Left colon (tissue), 2 donors: Measurements from ENCODE around the gene ATXN10. TPM values are rescaled to one million over a fixed set of nuclear protein-coding genes. Genes with fewer than 3 reads are reported as not detected.

ENCODE experiments used
- ATAC-seq: fragments of 200-7000 bp; cut with Tn5 transposase; one replicate; pipeline ENCODE4 v1.9.1; 2020; ENCODE audit warnings: mild to moderate bottlenecking, moderate library complexity
- DNase-seq, 2 donors: peaks; one replicate each; pipeline ENCODE4 v3.0.0-alpha.2; 2020
- intact Hi-C, 2 donors: fragments of 100-400 bp; cut with DNase I in 1 of 2; cut with micrococcal nuclease in 1 of 2; formaldehyde crosslinking; loops; one replicate each; pipeline versions ENCODE4 v1.11.2 to v1.14.0; 2022; cut with DNase I, micrococcal nuclease
- total RNA-seq, 2 donors: library from RNA; stranded (reverse); fragmentation: NEBNext Ultra II Directional; extraction: Animal tissue kit (Norgen Biotek cat#: 25700); gene quantifications; one replicate each; pipeline ENCODE4 v1.2.1, GENCODE V29; 2021
- donor health status: DM: no; HTN: no; CAD: no.
- donor health status: DM: yes; HTN: yes; CAD: no.

ATXN10 gene
- total RNA-seq, 2 donors from 2014 or later, result 65.6 to 69.9 TPM

DNA sequence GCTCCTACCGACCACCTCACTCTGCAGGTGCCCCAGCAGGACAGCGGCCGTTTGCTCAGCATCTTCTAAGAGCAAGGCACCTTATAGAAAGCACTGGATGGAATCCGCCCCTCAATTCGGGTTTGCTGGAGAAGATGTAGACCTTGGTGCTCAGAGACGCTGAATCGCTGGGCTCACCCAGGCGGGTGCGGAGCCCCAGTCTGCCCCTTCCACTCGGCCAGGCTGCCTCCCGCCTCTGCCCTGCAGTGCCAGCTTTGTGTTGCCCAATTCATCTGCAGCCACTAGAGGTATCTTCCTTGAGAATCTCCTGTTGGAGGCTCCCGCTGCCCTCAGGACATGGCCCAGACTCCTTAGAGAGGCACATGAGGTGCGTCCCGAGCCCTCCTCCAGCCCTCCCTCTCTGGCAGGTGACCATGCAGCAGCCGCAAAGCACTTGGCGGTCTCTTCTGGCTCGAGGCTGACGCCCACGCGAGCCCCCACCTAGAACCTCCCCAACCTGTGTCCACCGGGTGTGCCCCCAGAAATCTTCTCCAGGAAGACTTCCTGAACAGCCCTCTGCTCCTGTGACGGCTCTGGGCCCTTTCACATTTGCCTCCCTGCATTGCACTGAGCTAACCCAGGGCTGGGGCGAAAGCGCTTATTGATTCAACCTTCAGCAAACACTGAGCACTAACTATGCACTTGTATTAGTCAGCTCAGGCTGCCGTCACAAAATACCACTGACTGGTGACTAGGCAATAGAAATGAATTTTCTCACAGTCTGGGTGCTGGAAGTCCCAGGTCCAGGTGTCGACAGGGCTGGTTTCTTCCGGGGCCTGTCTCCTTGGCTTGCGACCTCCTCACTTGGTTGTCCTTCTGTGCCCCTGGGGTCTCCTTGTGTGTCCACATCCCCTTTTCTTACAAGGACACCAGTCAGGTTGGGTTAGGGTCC is 187.9 kb downstream of the ATXN10 start:
- ATAC-seq (no peak), DNase-seq (no peak)
- intact Hi-C loops, result loop anchor here in 1 of 2 donors (10.0 kb wide), 1 partner anchor 215 kb away; no protein-coding TSS in a partner anchor

GRCh38 chr22:45860201-45860600 is 188.6 kb downstream of the ATXN10 start:
- ATAC-seq, result no peak
- no peak for DNase-seq
- intact Hi-C loops, result loop anchor here in 1 of 2 donors (10.0 kb wide), 1 partner anchor 215 kb away; no protein-coding TSS in a partner anchor

- intact Hi-C loops, result loop anchor here in 1 of 2 donors (10.0 kb wide), 1 partner anchor 216 kb away; no protein-coding TSS in a partner anchor
- DNase-seq (no peak), ATAC-seq (no peak)
Measured at GRCh38 chr22:45861259-45861658, 189.6 kb downstream of the ATXN10 start.

DNA sequence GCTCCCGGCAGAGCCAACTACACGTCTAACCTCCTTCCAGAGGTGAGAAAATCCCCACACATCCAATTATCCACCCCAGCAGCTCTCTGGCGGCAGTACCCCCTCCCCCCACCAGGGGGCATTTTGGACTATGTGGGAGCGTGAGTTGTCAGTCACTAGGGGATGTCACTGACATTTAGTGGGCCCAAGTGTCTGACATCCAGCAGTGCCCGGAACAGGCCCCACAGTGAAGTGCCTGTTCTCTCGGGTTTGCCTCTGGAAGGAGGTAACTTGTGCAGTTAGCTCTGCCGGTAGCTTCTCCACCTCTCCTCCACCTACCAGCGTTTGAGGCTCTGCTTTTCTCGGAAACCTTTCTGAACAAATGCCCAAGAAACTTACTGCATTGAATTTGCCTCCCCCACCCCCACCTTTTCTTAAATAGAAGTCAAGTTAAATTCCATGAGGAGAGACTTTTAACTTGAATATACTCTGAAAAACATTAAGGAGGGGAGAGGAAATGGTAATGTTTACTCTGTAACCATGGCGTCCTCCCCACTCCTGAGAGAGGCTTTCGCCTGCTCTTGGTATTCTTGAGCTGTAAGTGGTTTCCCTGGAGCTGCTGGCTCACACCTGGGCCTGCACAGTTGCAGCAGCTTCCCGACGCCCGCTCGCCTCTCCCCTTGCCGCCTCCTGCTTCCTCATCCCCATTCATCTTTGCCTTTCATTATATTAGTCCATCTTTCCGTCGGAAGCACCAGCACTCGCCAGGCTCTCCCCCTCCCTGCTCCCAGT is 192.5 kb downstream of the ATXN10 start:
- ATAC-seq, result peak; percentile 68
- intact Hi-C loops, result loop anchor here in 1 of 2 donors (10.0 kb wide), 1 partner anchor 219 kb away; no protein-coding TSS in a partner anchor
- DNase-seq, result peak in 1 of 2 donors; percentile 78

DNA sequence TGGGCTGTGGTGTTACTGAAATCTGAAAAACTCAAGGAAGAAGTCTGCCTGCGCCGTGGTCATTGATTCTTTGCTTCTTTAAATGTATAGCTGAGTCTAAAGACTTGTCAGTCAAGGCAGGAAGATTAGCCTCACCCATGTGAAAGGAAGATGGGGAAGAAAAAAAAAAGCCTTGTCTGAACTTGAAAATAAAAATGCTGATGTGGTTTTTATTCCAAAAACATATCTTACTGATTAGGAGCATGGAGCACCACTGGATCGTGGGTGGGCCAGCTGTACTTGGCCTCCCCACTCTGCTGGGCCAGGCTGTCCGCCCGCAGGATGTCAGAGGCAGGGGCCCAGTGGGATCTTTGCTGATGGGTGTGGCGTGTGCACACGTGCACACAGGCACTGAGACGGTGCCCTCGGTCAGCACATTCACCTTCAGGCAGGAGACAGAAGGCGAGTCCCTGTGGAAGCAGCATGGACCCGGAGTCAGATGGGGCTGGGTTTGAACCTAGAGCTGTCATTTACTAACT is 193.4 kb downstream of the ATXN10 start:
- DNase-seq (no peak), ATAC-seq (no peak)
- intact Hi-C loops, result loop anchor here in 1 of 2 donors (10.0 kb wide), 1 partner anchor 220 kb away; no protein-coding TSS in a partner anchor

GRCh38 chr22:45865561-45866125 is 194.0 kb downstream of the ATXN10 start:
- ATAC-seq (no peak), DNase-seq (no peak)
- intact Hi-C loops, result loop anchor here in 1 of 2 donors (10.0 kb wide), 1 partner anchor 221 kb away; no protein-coding TSS in a partner anchor

- intact Hi-C loops, result loop anchor here in 1 of 2 donors (10.0 kb wide), 1 partner anchor 221 kb away; no protein-coding TSS in a partner anchor
- no peak for ATAC-seq
- DNase-seq, result no peak
Measured at GRCh38 chr22:45866126-45866645, 194.6 kb downstream of the ATXN10 start.

- no peak for ATAC-seq
- intact Hi-C loops, result loop anchor here in 1 of 2 donors (10.0 kb wide), 1 partner anchor 222 kb away; no protein-coding TSS in a partner anchor
- no peak for DNase-seq
Measured at GRCh38 chr22:45866646-45867117, 195.0 kb downstream of the ATXN10 start.

DNA sequence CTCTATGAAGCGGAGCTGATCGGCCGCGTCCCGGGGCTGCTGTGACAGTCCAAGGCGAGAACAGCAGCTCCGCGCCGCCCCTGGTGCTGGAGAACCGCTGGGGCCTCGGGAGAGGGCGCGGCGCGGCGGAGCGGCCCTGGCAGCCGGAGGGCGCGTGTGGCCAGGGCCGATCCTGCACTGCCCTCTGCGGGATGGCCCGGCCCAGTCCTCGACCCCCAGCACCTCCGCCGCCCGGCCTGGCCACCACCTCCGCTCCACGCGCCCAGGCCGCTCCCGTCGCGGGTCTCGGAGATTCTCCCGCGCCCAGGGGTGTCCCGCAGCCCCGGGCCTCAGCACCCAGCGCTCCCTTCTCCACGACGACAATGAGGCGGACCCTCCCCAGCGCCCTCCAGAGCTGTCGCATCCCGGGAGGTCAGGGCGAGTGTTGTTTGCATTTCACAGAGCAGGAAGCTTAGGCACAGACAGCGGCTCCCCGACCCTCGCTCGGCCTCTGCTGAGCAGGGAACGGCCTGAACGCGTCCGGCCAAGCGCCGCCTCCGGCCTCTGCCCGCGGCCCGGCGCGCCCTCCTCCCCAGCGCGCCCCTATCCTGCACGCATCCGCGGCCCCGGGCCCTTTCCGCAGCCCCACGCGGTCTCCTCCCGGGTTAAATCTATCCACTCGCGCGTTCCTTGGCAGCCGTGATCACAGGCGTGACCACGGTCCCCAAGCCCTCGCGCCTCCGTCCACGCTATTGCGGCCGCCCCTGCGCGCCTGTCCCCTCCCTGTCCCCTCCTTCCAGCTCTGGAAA is 195.7 kb downstream of the ATXN10 start:
- intact Hi-C loops, result loop anchor here in 1 of 2 donors (10.0 kb wide), 1 partner anchor 223 kb away; no protein-coding TSS in a partner anchor
- no peak for DNase-seq

DNA sequence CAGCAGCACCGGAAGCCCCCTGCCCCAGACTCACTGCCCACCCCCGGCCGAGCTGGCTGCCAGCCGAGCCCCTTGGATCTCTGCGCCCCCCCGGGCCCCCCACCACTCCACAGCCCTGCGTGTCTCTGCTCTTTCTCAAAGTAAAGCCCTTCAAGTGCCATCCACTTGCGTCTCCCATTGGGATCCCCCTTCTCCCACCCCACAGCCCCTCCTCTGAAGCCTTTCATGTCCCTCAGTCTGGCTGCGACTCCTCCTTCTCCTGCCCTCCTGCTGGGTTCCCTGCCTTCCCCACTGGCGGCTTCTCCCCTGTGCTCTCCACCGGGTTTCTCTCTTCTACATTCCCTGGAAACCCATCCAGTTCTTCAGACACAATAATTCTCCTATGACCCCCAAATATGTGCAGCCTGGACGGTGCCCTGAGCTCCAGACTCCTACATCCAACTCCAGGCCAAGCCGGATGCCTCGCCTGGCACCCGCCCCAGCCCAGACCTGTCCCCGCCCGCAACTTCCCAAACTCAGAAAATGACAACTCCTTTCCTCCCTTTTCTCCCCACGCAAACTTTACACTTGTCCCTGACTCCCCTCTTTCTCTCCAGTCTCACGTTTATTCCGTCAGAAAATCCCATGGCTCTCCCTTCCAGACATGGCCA is 196.4 kb downstream of the ATXN10 start:
- peak in 1 of 2 donors; percentile 10 for DNase-seq
- intact Hi-C loops, result loop anchor here in 1 of 2 donors (10.0 kb wide), 1 partner anchor 223 kb away; no protein-coding TSS in a partner anchor
- ATAC-seq, result no peak

More for the DNA sequence above, 195.7 kb downstream of the ATXN10 start:
- peak; percentile 56 for ATAC-seq

GRCh38 chr22:45868571-45869339 is 197.1 kb downstream of the ATXN10 start:
- intact Hi-C loops, result loop anchor here in 1 of 2 donors (10.0 kb wide), 1 partner anchor 224 kb away; no protein-coding TSS in a partner anchor
- DNase-seq (peak in 1 of 2 donors; percentile 15), ATAC-seq (no peak)

DNA sequence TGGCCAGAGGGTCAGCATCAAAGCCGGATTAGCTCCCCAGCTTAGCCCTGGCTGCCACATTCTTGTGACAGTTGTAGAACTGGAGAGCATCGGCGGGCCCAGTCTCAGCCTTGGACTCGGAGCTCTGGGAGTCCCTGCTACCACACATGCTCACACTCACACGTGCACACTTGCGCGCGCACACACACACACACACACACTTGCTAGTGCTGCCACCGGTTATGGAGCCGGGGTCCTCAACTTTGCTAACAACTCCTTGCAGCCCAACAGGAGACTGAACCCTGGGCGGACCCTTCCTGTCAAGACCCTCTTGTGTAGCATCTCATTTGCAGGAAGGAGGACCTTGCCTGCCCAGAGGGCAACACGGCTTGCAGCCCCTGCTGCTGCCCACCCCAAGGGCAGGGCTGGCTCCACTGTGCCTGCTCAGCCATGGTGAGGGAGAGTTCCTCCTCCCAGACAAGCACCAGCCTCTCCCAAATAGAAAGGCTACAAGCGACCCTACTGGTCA is 197.8 kb downstream of the ATXN10 start:
- DNase-seq (no peak), ATAC-seq (no peak)
- intact Hi-C loops, result loop anchor here in 1 of 2 donors (10.0 kb wide), 1 partner anchor 225 kb away; no protein-coding TSS in a partner anchor

DNA sequence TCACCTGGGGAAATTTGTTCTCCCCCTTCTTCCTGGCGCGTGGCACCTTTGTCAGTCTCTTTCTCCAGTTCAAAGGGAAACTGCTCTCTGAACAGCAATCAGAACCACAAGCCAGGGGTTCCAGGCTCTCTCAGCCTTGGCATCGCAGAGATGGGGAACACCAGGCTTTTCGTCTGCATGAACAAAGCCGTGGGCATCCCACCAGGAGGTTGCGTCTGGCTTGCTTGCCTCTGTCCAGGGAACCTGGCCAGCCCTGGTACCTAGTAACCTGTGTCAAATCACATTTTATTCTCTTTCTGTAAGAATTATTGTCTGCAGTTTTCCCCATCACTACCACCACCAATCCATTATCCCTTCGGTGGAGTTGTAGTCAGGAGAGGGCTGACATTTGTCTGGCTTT is 198.4 kb downstream of the ATXN10 start:
- intact Hi-C loops, result no loop called here
- ATAC-seq (no peak), DNase-seq (no peak)

DNA sequence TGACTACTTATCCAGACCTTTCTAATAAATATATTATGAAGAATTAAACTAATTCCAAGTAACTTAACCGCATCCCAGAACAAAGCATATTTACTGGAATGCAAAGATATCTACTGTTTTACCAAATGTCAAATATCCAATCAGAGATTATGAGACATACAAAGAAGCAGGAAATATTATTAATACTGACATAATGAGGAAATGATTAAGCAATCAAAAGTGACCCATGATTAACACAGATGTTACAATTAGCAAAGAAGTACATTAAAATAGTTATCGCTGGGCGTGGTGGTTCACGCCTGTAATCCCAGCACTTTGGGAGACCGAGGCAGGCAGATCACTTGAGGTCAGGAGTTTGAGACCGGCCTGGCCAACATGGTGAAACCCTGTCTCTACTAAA is 200.1 kb downstream of the ATXN10 start:
- DNase-seq (no peak), ATAC-seq (no peak)
- intact Hi-C loops, result no loop called here

DNA sequence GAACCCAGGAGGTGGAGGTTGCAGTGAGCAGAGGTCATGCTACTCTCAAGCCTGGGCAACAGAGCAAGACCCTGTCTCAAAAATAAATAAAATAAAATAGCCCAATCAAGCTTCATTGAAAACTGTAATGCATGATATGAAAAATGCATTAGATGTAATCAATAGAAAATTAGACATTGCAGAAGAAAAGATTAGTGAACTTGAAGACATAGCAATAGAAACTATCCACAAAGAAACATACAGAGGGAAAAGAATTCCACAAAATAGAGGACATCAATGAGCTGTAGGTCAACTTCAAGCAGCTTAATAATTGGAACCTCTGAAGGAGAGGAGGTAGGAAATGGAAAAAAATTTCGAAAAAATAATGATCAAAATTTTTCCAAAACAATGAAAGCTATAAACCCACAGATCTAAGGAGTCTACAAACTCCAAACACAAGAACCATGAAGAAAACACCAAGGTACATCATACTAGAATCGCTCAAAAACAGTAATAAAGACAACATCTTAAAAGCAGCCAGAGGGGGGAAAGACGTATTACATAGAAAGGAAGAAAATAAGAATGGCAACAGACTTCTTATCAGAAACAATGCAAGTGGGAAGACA is 201.1 kb downstream of the ATXN10 start:
- intact Hi-C loops, result no loop called here
- ATAC-seq (no peak), DNase-seq (no peak)
